Measurements from ENCODE around the gene FNDC4. TPM values are rescaled to one million over a fixed set of nuclear protein-coding genes. Genes with fewer than 3 reads are reported as not detected.

The FNDC4 gene
- total and polyA plus RNA-seq, 9 donors = 27.3 to 117 (median 53.1) TPM

DNA sequence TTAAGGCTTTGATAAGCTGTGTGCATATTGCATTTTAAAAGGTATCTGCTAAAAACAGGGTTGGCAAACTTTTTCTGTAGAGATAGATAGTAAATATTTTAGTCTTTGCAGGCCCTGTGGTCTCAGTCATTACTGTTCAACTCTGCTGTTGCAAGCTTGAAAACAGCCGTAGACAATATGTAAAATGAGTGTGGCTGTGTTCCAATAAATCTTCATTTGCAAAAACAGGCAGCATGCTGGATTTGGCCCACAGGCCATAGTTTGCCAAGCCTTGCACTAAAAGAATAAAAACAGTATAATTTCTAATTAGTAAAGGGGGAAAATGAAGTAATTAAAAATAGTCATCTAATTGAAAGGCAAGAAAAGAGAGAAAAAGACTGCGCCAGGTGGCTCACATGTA, 37.0 kb upstream of the FNDC4 start:
- 65 to 72% (median 67%) methylated on average over 2 of the region's 2 CpGs for WGBS, 3 donors
- H3K36me3 ChIP-seq = no peaks in the 10 kb centered on the region

DNA sequence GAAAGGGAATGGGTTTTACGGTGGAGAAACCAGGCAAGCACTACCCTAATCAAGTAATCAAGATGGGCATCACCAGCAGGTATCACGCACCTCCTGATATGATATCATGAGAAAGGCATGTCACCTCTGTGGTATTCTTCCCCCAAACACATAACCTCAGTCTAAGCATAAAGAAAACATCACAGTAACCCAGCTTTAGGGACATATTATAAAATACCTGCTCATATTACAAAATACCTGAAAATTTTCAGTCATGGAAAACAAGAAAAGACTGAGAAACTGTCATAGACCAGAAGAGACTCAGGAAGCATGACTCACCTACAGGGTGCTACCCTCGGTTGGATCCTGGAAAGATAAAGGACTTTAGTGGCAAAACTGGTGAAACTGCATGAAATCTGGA, 32.2 kb upstream of the FNDC4 start:
- Histone ChIP-seq H3K4me3 (no peak overlapping the region), H3K36me3 (no peaks in the 10 kb centered on the region), H3K4me1 (ENCODE audit: insufficient read depth) (no peaks in the 10 kb centered on the region), H3K27ac (no peak overlapping the region), H3K9me3 (no peaks in the 10 kb centered on the region), H3K27me3 (no peaks in the 10 kb centered on the region)
- TF ChIP-seq EP300 (IDR thresholded peaks at IDR 0.05) = no peak
- TF ChIP-seq POLR2A (IDR thresholded peaks at IDR 0.05) = no peak
- TF ChIP-seq, protein P1, sequence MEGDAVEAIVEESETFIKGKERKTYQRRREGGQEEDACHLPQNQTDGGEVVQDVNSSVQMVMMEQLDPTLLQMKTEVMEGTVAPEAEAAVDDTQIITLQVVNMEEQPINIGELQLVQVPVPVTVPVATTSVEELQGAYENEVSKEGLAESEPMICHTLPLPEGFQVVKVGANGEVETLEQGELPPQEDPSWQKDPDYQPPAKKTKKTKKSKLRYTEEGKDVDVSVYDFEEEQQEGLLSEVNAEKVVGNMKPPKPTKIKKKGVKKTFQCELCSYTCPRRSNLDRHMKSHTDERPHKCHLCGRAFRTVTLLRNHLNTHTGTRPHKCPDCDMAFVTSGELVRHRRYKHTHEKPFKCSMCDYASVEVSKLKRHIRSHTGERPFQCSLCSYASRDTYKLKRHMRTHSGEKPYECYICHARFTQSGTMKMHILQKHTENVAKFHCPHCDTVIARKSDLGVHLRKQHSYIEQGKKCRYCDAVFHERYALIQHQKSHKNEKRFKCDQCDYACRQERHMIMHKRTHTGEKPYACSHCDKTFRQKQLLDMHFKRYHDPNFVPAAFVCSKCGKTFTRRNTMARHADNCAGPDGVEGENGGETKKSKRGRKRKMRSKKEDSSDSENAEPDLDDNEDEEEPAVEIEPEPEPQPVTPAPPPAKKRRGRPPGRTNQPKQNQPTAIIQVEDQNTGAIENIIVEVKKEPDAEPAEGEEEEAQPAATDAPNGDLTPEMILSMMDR (IDR thresholded peaks at IDR 0.05) = no peak
- no peak for DNase-seq
- WGBS, 3 donors = 60 to 73% (median 63%) methylated on average over 3 of the region's 3 CpGs
- intact Hi-C loops (cut with DNase I) = no loop called here

More for the DNA sequence above, 37.0 kb upstream of the FNDC4 start:
- Histone ChIP-seq H3K9me3 (no peaks in the 10 kb centered on the region), H3K27ac (no peak overlapping the region), H3K27me3 (no peaks in the 10 kb centered on the region), H3K4me3 (no peak overlapping the region), H3K4me1 (ENCODE audit: insufficient read depth) (no peaks in the 10 kb centered on the region)
- intact Hi-C loops (cut with DNase I) = no loop called here
- no peak for DNase-seq
- TF ChIP-seq POLR2A (IDR thresholded peaks at IDR 0.05) (no peak), EP300 (IDR thresholded peaks at IDR 0.05) (no peak)
- TF ChIP-seq, protein P1 (IDR thresholded peaks at IDR 0.05) = no peak

- H3K4me1 ChIP-seq (ENCODE audit: insufficient read depth) = no peaks in the 10 kb centered on the region
- no peak overlapping the region for H3K4me3 ChIP-seq
- intact Hi-C loops (cut with DNase I) = no loop called here
- no peaks in the 10 kb centered on the region for H3K36me3 ChIP-seq
- no peak overlapping the region for H3K27ac ChIP-seq
- no peaks in the 10 kb centered on the region for H3K27me3 ChIP-seq
- 84 to 93% (median 87%) methylated on average over 7 of the region's 7 CpGs for WGBS, 3 donors
- DNase-seq = no peak
- H3K9me3 ChIP-seq = no peaks in the 10 kb centered on the region
- TF ChIP-seq POLR2A (IDR thresholded peaks at IDR 0.05) (no peak), EP300 (IDR thresholded peaks at IDR 0.05) (no peak)
- TF ChIP-seq, protein P1 (IDR thresholded peaks at IDR 0.05) = no peak
Measured at GRCh38 chr2:27522400-27522945, 27.5 kb upstream of the FNDC4 start.

DNA sequence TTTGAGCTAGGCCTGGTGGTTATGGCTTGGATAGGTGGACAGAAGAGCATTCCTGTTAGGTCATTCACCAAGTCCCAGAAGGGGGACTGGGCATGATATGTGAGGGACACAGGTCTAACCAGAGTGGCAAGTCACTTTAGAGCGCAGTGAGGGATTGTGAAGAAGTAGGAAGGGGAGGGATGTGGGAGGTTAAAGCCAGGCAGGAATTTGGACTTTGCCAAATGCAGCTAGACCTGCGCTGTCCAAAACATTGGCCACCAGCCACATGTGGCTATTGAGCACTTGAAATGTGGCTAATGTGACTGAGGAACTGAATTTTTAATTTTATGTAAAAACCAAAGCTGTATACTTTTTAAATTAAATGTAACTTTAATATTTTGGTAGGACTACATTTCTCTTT, 25.3 kb upstream of the FNDC4 start:
- TF ChIP-seq EP300 (IDR thresholded peaks at IDR 0.05) (no peak), POLR2A (IDR thresholded peaks at IDR 0.05) (no peak)
- TF ChIP-seq, protein P1 (IDR thresholded peaks at IDR 0.05) = no peak
- Histone ChIP-seq H3K27ac (no peak overlapping the region), H3K27me3 (no peaks in the 10 kb centered on the region), H3K9me3 (no peaks in the 10 kb centered on the region), H3K4me3 (no peak overlapping the region), H3K4me1 (ENCODE audit: insufficient read depth) (no peaks in the 10 kb centered on the region), H3K36me3 (no peaks in the 10 kb centered on the region)
- DNase-seq = no peak
- intact Hi-C loops (cut with DNase I) = no loop called here
- 88 to 95% (median 90%) methylated on average over 2 of the region's 2 CpGs for WGBS, 3 donors

Data from ovary (tissue), 9 donors.